Measurements from ENCODE around the gene ZNF598. TPM values are rescaled to one million over a fixed set of nuclear protein-coding genes. Genes with fewer than 3 reads are reported as not detected.

ZNF598 gene
- total and polyA plus RNA-seq, 2 of the 13 experiments (the other 11 are each of a cell fraction or from before 2014, with no cell fraction given), result 13.5 to 14.2 TPM

DNA sequence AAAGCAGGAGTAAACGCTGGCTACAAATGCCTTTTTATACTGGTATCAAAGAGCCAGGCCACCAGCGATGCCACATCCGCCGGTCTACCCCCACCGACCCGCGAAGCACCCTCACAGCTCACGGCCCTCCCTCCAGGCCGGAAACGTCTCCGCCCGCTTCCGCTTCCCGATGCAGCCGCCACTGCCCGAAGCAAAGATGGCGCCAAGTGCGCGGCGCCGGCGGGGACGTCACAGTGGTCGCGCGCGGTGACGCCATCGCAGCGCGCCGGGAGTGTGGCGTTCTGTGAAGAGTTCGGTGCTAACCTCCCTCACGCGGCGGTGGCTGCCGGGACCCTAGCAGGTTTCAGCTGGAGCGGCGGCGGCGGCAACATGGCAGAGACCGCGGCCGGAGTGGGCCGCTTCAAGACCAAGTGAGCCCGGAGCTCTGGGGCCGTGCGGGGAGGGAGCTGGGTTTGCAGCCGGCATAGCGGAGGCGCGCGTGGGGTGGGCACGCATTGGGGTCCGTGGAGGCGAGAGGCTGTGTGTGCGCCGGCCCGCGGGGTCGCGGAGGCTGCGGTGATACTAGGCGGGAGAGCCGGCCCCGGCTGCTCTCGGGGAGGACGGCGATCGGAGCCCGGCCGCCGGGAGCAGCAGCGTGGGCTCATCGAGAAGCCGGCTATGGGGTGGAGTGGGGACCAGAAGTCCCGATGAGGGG, 37.7 kb downstream of the ZNF598 start, which contains the start of gene TBL3 (continued):
- TF ChIP-seq, protein P1, sequence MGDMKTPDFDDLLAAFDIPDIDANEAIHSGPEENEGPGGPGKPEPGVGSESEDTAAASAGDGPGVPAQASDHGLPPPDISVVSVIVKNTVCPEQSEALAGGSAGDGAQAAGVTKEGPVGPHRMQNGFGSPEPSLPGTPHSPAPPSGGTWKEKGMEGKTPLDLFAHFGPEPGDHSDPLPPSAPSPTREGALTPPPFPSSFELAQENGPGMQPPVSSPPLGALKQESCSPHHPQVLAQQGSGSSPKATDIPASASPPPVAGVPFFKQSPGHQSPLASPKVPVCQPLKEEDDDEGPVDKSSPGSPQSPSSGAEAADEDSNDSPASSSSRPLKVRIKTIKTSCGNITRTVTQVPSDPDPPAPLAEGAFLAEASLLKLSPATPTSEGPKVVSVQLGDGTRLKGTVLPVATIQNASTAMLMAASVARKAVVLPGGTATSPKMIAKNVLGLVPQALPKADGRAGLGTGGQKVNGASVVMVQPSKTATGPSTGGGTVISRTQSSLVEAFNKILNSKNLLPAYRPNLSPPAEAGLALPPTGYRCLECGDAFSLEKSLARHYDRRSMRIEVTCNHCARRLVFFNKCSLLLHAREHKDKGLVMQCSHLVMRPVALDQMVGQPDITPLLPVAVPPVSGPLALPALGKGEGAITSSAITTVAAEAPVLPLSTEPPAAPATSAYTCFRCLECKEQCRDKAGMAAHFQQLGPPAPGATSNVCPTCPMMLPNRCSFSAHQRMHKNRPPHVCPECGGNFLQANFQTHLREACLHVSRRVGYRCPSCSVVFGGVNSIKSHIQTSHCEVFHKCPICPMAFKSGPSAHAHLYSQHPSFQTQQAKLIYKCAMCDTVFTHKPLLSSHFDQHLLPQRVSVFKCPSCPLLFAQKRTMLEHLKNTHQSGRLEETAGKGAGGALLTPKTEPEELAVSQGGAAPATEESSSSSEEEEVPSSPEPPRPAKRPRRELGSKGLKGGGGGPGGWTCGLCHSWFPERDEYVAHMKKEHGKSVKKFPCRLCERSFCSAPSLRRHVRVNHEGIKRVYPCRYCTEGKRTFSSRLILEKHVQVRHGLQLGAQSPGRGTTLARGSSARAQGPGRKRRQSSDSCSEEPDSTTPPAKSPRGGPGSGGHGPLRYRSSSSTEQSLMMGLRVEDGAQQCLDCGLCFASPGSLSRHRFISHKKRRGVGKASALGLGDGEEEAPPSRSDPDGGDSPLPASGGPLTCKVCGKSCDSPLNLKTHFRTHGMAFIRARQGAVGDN (CRISPR knock-in tag; IDR thresholded peaks at IDR 0.05), result peak; percentile 91
- TF ChIP-seq, protein P2, sequence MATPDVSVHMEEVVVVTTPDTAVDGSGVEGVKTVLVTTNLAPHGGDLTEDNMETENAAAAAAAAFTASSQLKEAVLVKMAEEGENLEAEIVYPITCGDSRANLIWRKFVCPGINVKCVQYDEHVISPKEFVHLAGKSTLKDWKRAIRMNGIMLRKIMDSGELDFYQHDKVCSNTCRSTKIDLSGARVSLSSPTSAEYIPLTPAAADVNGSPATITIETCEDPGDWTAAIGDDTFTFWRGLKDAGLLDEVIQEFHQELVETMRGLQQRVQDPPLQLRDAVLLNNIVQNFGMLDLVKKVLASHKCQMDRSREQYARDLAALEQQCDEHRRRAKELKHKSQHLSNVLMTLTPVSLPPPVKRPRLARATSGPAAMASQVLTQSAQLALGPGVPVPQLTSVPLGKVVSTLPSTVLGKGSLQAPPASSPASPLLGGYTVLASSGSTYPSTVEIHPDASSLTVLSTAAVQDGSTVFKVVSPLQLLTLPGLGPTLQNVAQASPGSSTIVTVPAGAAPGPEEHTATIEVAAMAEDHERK (CRISPR knock-in tag; IDR thresholded peaks at IDR 0.05; ENCODE audit: low read depth), result peak; percentile 81
- peak; percentile 91; the same call in 1 of the 2 replicates for TF ChIP-seq ZNF383 (CRISPR knock-in tag; IDR thresholded peaks at IDR 0.05; ENCODE audit: borderline replicate concordance)
- no peak; the same call in 1 of the 2 replicates for TF ChIP-seq GATA4 (IDR thresholded peaks at IDR 0.05; ENCODE audit: borderline replicate concordance, low read depth)
- no peak for TF ChIP-seq FOXP1 (IDR thresholded peaks at IDR 0.05)
- no peak for TF ChIP-seq FOXP1 (CRISPR knock-in tag; IDR thresholded peaks at IDR 0.05)
- peak; percentile 97 for TF ChIP-seq ERF (CRISPR knock-in tag; IDR thresholded peaks at IDR 0.05)
- TF ChIP-seq MLLT10 (CRISPR knock-in tag; IDR thresholded peaks at IDR 0.05), result no peak
- peak; percentile 99 for TF ChIP-seq ELF1 (CRISPR knock-in tag; IDR thresholded peaks at IDR 0.05)
- TF ChIP-seq SATB2 (CRISPR knock-in tag; IDR thresholded peaks at IDR 0.05), result peak; percentile 80
- TF ChIP-seq, protein P3, sequence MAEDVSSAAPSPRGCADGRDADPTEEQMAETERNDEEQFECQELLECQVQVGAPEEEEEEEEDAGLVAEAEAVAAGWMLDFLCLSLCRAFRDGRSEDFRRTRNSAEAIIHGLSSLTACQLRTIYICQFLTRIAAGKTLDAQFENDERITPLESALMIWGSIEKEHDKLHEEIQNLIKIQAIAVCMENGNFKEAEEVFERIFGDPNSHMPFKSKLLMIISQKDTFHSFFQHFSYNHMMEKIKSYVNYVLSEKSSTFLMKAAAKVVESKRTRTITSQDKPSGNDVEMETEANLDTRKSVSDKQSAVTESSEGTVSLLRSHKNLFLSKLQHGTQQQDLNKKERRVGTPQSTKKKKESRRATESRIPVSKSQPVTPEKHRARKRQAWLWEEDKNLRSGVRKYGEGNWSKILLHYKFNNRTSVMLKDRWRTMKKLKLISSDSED (CRISPR knock-in tag; IDR thresholded peaks at IDR 0.05), result no peak
- TF ChIP-seq PHF20 (CRISPR knock-in tag; IDR thresholded peaks at IDR 0.05), result peak; percentile 100
- TF ChIP-seq ARNT (IDR thresholded peaks at IDR 0.05), result no peak
- TF ChIP-seq, protein P4, sequence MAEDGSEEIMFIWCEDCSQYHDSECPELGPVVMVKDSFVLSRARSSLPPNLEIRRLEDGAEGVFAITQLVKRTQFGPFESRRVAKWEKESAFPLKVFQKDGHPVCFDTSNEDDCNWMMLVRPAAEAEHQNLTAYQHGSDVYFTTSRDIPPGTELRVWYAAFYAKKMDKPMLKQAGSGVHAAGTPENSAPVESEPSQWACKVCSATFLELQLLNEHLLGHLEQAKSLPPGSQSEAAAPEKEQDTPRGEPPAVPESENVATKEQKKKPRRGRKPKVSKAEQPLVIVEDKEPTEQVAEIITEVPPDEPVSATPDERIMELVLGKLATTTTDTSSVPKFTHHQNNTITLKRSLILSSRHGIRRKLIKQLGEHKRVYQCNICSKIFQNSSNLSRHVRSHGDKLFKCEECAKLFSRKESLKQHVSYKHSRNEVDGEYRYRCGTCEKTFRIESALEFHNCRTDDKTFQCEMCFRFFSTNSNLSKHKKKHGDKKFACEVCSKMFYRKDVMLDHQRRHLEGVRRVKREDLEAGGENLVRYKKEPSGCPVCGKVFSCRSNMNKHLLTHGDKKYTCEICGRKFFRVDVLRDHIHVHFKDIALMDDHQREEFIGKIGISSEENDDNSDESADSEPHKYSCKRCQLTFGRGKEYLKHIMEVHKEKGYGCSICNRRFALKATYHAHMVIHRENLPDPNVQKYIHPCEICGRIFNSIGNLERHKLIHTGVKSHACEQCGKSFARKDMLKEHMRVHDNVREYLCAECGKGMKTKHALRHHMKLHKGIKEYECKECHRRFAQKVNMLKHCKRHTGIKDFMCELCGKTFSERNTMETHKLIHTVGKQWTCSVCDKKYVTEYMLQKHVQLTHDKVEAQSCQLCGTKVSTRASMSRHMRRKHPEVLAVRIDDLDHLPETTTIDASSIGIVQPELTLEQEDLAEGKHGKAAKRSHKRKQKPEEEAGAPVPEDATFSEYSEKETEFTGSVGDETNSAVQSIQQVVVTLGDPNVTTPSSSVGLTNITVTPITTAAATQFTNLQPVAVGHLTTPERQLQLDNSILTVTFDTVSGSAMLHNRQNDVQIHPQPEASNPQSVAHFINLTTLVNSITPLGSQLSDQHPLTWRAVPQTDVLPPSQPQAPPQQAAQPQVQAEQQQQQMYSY (CRISPR knock-in tag; IDR thresholded peaks at IDR 0.05), result no peak
- TF ChIP-seq, protein P5, sequence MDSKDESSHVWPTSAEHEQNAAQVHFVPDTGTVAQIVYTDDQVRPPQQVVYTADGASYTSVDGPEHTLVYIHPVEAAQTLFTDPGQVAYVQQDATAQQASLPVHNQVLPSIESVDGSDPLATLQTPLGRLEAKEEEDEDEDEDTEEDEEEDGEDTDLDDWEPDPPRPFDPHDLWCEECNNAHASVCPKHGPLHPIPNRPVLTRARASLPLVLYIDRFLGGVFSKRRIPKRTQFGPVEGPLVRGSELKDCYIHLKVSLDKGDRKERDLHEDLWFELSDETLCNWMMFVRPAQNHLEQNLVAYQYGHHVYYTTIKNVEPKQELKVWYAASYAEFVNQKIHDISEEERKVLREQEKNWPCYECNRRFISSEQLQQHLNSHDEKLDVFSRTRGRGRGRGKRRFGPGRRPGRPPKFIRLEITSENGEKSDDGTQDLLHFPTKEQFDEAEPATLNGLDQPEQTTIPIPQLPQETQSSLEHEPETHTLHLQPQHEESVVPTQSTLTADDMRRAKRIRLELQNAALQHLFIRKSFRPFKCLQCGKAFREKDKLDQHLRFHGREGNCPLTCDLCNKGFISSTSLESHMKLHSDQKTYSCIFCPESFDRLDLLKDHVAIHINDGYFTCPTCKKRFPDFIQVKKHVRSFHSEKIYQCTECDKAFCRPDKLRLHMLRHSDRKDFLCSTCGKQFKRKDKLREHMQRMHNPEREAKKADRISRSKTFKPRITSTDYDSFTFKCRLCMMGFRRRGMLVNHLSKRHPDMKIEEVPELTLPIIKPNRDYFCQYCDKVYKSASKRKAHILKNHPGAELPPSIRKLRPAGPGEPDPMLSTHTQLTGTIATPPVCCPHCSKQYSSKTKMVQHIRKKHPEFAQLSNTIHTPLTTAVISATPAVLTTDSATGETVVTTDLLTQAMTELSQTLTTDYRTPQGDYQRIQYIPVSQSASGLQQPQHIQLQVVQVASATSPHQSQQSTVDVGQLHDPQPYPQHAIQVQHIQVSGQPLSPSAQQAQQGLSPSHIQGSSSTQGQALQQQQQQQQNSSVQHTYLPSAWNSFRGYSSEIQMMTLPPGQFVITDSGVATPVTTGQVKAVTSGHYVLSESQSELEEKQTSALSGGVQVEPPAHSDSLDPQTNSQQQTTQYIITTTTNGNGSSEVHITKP (CRISPR knock-in tag; IDR thresholded peaks at IDR 0.05; ENCODE audit: low read depth), result peak; percentile 79; the same call in 1 of the 2 replicates
- no peak for TF ChIP-seq DNMT1 (CRISPR knock-in tag; IDR thresholded peaks at IDR 0.05)

Data from HepG2 (cell line).